ENCODE data around the gene GRAMD1A.
"Not testable (repeated sequence)": the region's sequence is repeated elsewhere in the genome, so short reads cannot be mapped to it uniquely, and the experiment has no call there.

The GRAMD1A gene

GRCh38 chr19:34999498-35000337 lies at the start of gene GRAMD1A:
TSS of gene GRAMD1A (plus strand) at chr19:35000323. CDS start at chr19:35000479, 156 bp downstream.
- peak; percentile 48 for DNase-seq (ENCODE audit: low read depth)

GRCh38 chr19:34953092-34953491 lies 47.0 kb upstream of the GRAMD1A start:
- DNase-seq (ENCODE audit: low read depth): no peak

GRCh38 chr19:34957830-34958751 lies 42.0 kb upstream of the GRAMD1A start:
- no peak for DNase-seq (ENCODE audit: low read depth)

- DNase-seq (ENCODE audit: low read depth): no peak
Observed at GRCh38 chr19:34959021-34959420, 41.1 kb upstream of the GRAMD1A start.

GRCh38 chr19:34960103-34960805 lies 39.9 kb upstream of the GRAMD1A start:
- no peak for DNase-seq (ENCODE audit: low read depth)

- no peak for DNase-seq (ENCODE audit: low read depth)
Observed at GRCh38 chr19:34960940-34961679, 39.0 kb upstream of the GRAMD1A start.

GRCh38 chr19:34961775-34962686 lies 38.1 kb upstream of the GRAMD1A start:
- DNase-seq (ENCODE audit: low read depth): no peak

- no peak for DNase-seq (ENCODE audit: low read depth)
Observed at GRCh38 chr19:34962687-34963572, 37.2 kb upstream of the GRAMD1A start.

GRCh38 chr19:34963573-34964406 lies 36.3 kb upstream of the GRAMD1A start, which contains the start of gene ZNF792:
TSS of gene ZNF792 (minus strand) at chr19:34964229. CDS start at chr19:34963662, 567 bp downstream.
- DNase-seq (ENCODE audit: low read depth): peak; percentile 25

GRCh38 chr19:34964598-34964997 lies 35.5 kb upstream of the GRAMD1A start:
- no peak for DNase-seq (ENCODE audit: low read depth)

- not testable (repeated sequence) for DNase-seq (ENCODE audit: low read depth)
Observed at GRCh38 chr19:34965505-34965904, 34.6 kb upstream of the GRAMD1A start.

GRCh38 chr19:34967551-34967950 lies 32.6 kb upstream of the GRAMD1A start:
- no peak for DNase-seq (ENCODE audit: low read depth)

GRCh38 chr19:34969721-34970120 lies 30.4 kb upstream of the GRAMD1A start:
- DNase-seq (ENCODE audit: low read depth): no peak

- not testable (repeated sequence) for DNase-seq (ENCODE audit: low read depth)
Observed at GRCh38 chr19:34970185-34970780, 29.8 kb upstream of the GRAMD1A start.

GRCh38 chr19:34972163-34972705 lies 27.9 kb upstream of the GRAMD1A start:
- no peak for DNase-seq (ENCODE audit: low read depth)

GRCh38 chr19:34974646-34975045 lies 25.5 kb upstream of the GRAMD1A start:
- DNase-seq (ENCODE audit: low read depth): no peak

GRCh38 chr19:34975056-34975455 lies 25.1 kb upstream of the GRAMD1A start:
- no peak for DNase-seq (ENCODE audit: low read depth)

- no peak for DNase-seq (ENCODE audit: low read depth)
Observed at GRCh38 chr19:34976611-34977010, 23.5 kb upstream of the GRAMD1A start.
